ENCODE measurements around the gene ANK2.

Gene ANK2

DNA sequence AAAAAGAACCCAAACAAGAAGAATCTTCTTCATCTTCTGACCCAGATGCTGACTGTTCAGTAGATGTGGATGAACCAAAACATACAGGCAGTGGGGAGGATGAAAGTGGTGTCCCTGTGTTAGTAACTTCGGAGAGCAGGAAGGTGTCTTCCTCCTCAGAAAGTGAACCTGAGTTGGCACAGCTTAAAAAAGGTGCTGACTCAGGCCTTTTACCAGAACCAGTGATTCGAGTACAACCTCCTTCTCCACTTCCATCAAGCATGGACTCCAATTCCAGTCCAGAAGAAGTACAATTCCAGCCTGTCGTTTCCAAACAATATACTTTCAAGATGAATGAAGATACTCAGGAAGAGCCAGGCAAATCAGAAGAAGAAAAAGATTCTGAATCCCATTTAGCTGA lies 307.0 kb downstream of the ANK2 start:
- Mint-ChIP-seq H3K4me3 (no peak overlapping the region), H3K4me1 (peaks cover 34% of the 10 kb centered on the region), H3K36me3 (peaks cover 5% of the 10 kb centered on the region), H3K9me3 (peaks cover 4% of the 10 kb centered on the region), H3K27me3 (peaks cover 67% of the 10 kb centered on the region), H3K27ac (no peak overlapping the region)
- ATAC-seq: no peak

DNA sequence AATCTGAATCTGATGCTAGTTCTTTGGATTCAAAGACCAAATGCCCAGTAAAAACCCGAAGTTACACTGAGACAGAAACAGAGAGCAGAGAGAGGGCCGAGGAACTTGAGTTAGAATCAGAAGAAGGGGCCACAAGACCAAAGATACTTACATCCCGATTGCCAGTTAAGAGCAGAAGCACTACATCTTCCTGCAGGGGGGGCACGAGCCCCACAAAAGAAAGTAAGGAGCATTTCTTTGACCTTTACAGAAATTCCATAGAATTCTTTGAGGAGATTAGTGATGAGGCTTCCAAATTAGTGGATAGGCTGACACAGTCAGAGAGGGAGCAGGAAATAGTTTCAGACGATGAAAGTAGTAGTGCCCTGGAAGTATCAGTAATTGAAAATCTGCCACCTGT lies 309.3 kb downstream of the ANK2 start:
- Mint-ChIP-seq H3K36me3 (peaks cover 5% of the 10 kb centered on the region), H3K4me3 (no peak overlapping the region)

GRCh38 chr4:113365377-113365776 lies 315.9 kb downstream of the ANK2 start:
- Mint-ChIP-seq H3K4me3 (no peak overlapping the region), H3K4me1 (no peaks in the 10 kb centered on the region), H3K9me3 (no peaks in the 10 kb centered on the region), H3K27me3 (no peaks in the 10 kb centered on the region), H3K27ac (no peak overlapping the region), H3K36me3 (no peaks in the 10 kb centered on the region)
- no peak for ATAC-seq

More for the DNA sequence above, 309.3 kb downstream of the ANK2 start:
- Mint-ChIP-seq H3K27ac (no peak overlapping the region), H3K27me3 (peaks cover 44% of the 10 kb centered on the region), H3K9me3 (peaks cover 4% of the 10 kb centered on the region), H3K4me1 (peaks cover 27% of the 10 kb centered on the region)
- ATAC-seq: no peak

GRCh38 chr4:113368056-113368455 lies 318.6 kb downstream of the ANK2 start:
- no peak overlapping the region for H3K4me3 Mint-ChIP-seq
- no peaks in the 10 kb centered on the region for H3K4me1 Mint-ChIP-seq
- peaks cover 3% of the 10 kb centered on the region for H3K36me3 Mint-ChIP-seq
- ATAC-seq: no peak
- H3K9me3 Mint-ChIP-seq: no peaks in the 10 kb centered on the region
- H3K27me3 Mint-ChIP-seq: no peaks in the 10 kb centered on the region
- no peak overlapping the region for H3K27ac Mint-ChIP-seq

DNA sequence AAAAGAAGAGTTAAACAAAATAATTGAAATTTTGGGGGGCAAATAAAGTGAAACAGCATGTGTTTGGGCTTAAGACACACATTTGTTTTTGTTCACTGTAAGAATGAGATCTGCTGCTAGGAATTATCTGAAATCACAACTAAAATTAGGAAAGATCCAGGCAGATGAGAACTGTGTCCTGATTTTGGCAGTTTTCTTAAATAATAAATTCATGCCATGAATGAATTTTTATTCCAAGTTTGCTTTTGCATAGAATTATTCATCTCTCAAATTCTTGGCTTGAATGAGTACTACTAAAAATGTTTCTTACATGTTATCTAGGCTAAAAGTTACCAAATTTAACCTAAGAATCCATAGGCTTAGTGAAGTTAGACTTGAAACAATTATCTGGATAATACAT lies 321.7 kb downstream of the ANK2 start:
- H3K36me3 Mint-ChIP-seq: peaks cover 6% of the 10 kb centered on the region
- H3K9me3 Mint-ChIP-seq: no peaks in the 10 kb centered on the region
- H3K27me3 Mint-ChIP-seq: no peaks in the 10 kb centered on the region
- no peak for ATAC-seq
- no peak overlapping the region for H3K4me3 Mint-ChIP-seq
- H3K27ac Mint-ChIP-seq: no peak overlapping the region
- no peaks in the 10 kb centered on the region for H3K4me1 Mint-ChIP-seq

DNA sequence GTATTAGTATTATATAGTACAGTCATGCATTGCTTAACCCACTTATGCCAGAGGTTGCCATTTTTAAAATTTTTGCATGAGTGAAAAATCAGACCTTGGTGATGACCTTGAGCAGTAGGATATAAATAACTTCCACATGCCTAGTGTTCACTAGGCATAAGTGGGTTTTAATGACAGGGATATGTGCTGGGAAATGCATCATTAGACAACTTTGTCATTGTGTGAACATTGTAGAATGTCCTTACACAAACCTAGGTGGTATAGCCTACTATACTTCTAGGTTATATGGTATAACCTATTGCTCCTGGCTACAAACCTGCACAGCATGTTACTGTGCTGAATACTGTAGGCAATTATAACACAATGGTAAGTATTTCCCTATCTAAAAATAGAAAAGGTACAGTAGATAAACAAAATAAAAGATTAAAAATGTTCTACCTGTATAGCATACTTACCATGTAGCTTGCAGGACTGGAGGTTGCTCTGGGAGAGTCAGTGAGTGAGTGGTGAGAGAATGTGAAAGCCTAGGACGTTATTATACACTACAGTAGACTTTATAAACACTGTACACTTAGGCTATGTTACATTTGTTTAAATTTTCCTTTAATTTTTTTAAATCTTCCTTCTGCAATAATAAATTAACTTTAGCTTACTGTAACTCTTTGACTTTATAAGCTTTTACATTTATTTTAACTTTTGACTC lies 326.7 kb downstream of the ANK2 start:
- no peaks in the 10 kb centered on the region for H3K9me3 Mint-ChIP-seq
- H3K4me1 Mint-ChIP-seq: no peaks in the 10 kb centered on the region
- H3K4me3 Mint-ChIP-seq: no peak overlapping the region
- no peak overlapping the region for H3K27ac Mint-ChIP-seq
- no peaks in the 10 kb centered on the region for H3K27me3 Mint-ChIP-seq
- peaks cover 6% of the 10 kb centered on the region for H3K36me3 Mint-ChIP-seq
- ATAC-seq: no peak

DNA sequence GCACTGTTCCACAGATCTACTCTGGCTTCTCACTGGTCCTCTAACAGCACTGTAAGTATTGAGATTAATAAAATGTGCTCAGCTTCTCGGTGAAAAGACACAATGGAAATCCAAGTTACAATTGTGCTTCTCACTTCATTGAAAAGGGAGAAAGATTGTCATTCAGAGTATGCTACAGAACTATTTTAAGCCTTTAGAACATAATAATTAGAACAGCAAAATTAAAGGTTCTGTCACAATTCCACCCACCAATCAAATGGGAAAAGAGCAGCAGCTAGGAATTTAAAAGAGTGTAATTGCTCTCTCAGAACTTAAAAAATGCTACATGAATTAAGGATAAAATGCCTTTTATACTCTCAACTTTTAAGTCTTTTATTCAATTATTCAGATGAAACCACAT lies 329.4 kb downstream of the ANK2 start:
- H3K27ac Mint-ChIP-seq: no peak overlapping the region
- H3K9me3 Mint-ChIP-seq: no peaks in the 10 kb centered on the region
- H3K27me3 Mint-ChIP-seq: no peaks in the 10 kb centered on the region
- no peak for ATAC-seq
- H3K36me3 Mint-ChIP-seq: no peaks in the 10 kb centered on the region
- H3K4me3 Mint-ChIP-seq: no peak overlapping the region
- H3K4me1 Mint-ChIP-seq: no peaks in the 10 kb centered on the region

DNA sequence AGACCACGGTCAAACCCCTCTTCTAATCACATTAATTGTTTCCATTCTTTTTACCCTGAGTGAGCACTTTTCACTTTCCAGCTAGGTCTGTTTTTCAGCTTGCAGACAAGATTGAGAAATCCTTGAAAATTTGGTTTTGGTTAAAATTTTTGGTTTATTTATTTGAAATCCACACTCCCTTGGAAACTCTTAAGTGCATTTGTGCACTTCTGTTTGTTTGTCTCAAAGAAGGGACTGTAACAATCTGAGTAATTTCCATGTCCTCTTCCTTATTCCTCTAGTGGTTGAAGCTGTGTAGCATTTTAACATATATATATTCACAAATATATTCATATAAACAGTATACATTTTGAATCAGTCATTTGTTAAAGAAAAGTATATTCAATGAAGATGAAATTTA lies 333.3 kb downstream of the ANK2 start:
- Mint-ChIP-seq H3K27ac (no peak overlapping the region), H3K36me3 (no peaks in the 10 kb centered on the region), H3K9me3 (no peaks in the 10 kb centered on the region), H3K27me3 (peaks cover 17% of the 10 kb centered on the region), H3K4me1 (no peaks in the 10 kb centered on the region), H3K4me3 (no peak overlapping the region)
- no peak for ATAC-seq

GRCh38 chr4:113383111-113383785 lies 333.8 kb downstream of the ANK2 start:
- H3K4me1 Mint-ChIP-seq: no peaks in the 10 kb centered on the region
- no peaks in the 10 kb centered on the region for H3K9me3 Mint-ChIP-seq
- H3K27ac Mint-ChIP-seq: no peak overlapping the region
- no peak overlapping the region for H3K4me3 Mint-ChIP-seq
- ATAC-seq: no peak
- H3K27me3 Mint-ChIP-seq: peaks cover 17% of the 10 kb centered on the region
- H3K36me3 Mint-ChIP-seq: no peaks in the 10 kb centered on the region

DNA sequence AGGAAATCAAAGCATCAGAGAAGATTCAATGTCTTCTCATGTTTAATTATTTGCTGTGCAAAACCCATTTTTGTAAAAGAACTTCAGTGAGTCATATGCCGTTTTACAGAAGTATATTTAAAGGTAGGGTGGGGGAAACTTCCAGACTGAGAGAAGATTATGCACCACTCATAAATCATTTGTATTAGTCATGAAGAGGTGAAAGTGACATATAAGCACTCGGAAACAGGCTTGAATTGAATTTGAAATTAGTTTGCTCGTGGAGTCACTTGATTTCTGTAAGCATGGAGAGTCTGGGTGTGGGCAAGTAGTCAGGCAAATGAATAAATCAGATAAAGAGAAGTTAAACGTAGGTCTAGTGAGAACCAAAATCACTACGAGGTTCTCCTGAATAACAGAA lies 335.1 kb downstream of the ANK2 start:
- Mint-ChIP-seq H3K27me3 (peaks cover 17% of the 10 kb centered on the region), H3K4me1 (no peaks in the 10 kb centered on the region), H3K9me3 (no peaks in the 10 kb centered on the region), H3K36me3 (no peaks in the 10 kb centered on the region), H3K4me3 (no peak overlapping the region), H3K27ac (no peak overlapping the region)
- no peak for ATAC-seq

DNA sequence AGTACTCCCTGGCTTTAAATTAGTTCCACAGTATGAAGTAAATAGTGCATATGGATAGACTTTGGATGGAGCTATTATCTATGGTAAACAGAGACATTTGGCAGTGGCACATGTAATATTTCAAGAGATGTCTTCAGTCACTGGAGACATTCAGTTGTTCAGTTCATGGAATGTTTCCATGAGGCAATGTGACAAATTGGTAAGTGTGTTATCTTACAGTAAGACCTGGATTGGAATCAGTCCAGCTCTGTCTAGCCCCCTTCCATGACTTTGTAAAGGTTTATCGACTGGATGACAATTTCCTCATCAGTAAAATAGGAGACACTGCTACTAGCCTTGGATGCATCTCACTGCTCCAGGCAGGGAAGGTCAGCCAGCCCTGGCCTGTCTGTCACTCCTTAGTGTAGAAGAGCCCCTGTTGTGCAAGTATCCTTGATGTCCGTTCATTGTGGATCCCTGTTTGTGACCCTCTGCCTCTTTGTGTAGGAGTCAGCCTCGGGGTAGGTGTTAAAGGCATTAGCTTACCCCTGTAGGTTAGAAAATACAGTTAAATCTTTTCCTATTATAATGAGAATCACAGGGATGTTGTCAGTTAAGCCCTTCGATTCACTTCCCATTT lies 335.9 kb downstream of the ANK2 start:
- Mint-ChIP-seq H3K4me1 (no peaks in the 10 kb centered on the region), H3K4me3 (no peak overlapping the region), H3K9me3 (no peaks in the 10 kb centered on the region), H3K27me3 (peaks cover 17% of the 10 kb centered on the region), H3K36me3 (no peaks in the 10 kb centered on the region), H3K27ac (no peak overlapping the region)
- no peak for ATAC-seq

GRCh38 chr4:113389160-113389559 lies 339.7 kb downstream of the ANK2 start:
- Mint-ChIP-seq H3K27me3 (peaks cover 17% of the 10 kb centered on the region), H3K9me3 (no peaks in the 10 kb centered on the region), H3K27ac (no peak overlapping the region), H3K4me3 (no peak overlapping the region), H3K4me1 (no peaks in the 10 kb centered on the region), H3K36me3 (no peaks in the 10 kb centered on the region)
- no peak for ATAC-seq

DNA sequence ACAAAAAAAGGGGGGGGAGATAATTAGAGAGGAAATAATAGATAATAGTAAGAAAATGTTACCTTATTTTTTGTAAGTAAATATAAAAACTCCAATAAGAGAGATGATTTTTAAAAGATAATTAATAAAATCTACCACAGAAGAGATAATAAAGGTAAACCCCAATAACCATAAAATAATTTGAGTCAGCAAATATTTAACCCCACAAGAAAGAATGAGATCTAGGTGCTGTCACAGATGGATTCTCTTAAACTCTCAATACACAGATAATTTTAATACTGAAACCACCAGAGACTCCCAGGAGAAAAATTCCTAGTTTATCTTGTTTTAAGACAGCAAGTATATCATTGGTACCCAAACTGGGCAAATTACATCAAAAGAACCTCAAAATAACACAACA lies 341.4 kb downstream of the ANK2 start:
- Mint-ChIP-seq H3K27ac (no peak overlapping the region), H3K36me3 (no peaks in the 10 kb centered on the region), H3K27me3 (peaks cover 17% of the 10 kb centered on the region), H3K4me1 (no peaks in the 10 kb centered on the region), H3K9me3 (no peaks in the 10 kb centered on the region), H3K4me3 (no peak overlapping the region)
- no peak for ATAC-seq

DNA sequence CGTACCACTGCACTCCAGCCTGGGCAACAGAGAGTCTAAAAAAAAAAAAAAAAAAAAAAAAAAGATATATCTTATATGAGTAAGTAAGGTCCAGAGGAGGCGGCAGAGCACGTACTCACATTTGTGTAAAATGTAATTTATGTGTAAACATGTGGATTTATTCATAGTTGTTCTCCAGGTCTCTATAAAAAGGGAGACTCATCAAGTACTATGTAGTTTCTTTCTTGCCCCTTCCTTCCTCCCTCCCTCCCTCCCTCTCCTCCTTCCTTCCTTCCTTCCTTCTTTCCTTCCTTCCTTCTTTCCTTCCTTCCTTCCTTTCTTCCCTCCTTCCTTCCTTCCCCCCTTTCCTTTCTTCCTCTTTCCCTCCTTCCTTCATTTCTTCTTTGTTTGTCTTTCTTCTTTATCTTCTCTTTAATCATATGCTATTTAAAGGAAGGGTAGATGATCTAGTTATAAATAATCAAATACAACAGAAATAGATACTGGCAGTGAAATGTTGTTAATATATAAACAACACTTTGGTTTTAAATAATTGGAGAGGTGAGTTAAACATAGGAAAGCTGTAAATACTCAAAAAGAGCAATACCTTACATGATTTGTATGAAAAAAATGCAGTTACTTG lies 344.8 kb downstream of the ANK2 start:
- Mint-ChIP-seq H3K4me3 (no peak overlapping the region), H3K27ac (no peak overlapping the region), H3K27me3 (no peaks in the 10 kb centered on the region), H3K9me3 (no peaks in the 10 kb centered on the region), H3K4me1 (no peaks in the 10 kb centered on the region), H3K36me3 (no peaks in the 10 kb centered on the region)
- ATAC-seq: no peak

- ATAC-seq: peak; percentile 86
- no peaks in the 10 kb centered on the region for H3K4me1 Mint-ChIP-seq
- no peaks in the 10 kb centered on the region for H3K27me3 Mint-ChIP-seq
- H3K9me3 Mint-ChIP-seq: no peaks in the 10 kb centered on the region
- no peak overlapping the region for H3K27ac Mint-ChIP-seq
- no peak overlapping the region for H3K4me3 Mint-ChIP-seq
- no peaks in the 10 kb centered on the region for H3K36me3 Mint-ChIP-seq
These were observed 345.5 kb downstream of the ANK2 start for GRCh38 chr4:113394730-113395530.
